IMR-90 (cell line): ENCODE data around the gene MRE11.

Experiments used
- POLR2A ChIP-seq: IDR thresholded peaks from 2 replicates; pipeline ENCODE4 v1.6.1; 2012; ENCODE audit warnings: mild to moderate bottlenecking, low read depth, low read length
- RAD21 ChIP-seq: IDR thresholded peaks from 2 replicates; pipeline ENCODE4 v1.6.1; 2012; ENCODE audit warnings: low read length, improper control_type of control experiment
- SMC3 ChIP-seq: fragments of 150-350 bp; IDR thresholded peaks from 2 replicates; pipeline ENCODE4 v1.6.1; 2016; ENCODE audit warnings: low read depth, mild to moderate bottlenecking, antibody characterized with exemption, low read length, moderate library complexity
- USF2 ChIP-seq: fragments of 150-350 bp; IDR thresholded peaks from 2 replicates; pipeline ENCODE4 v1.6.1; 2017; ENCODE audit warnings: mild to moderate bottlenecking, antibody characterized with exemption, low read length, low read depth
- TF ChIP-seq, protein P1 (sequence below): conservative IDR thresholded peaks from 2 replicates; pipeline ENCODE4 v1.5.1; 2012; ENCODE audit warnings: mild to moderate bottlenecking, low read depth, low read length, improper control_type of control experiment

GRCh38 chr11:94500181-94500580, 6.5 kb upstream of the MRE11 start:
- TF ChIP-seq SMC3 = no peak
- TF ChIP-seq POLR2A = no peak
- TF ChIP-seq, protein P1, sequence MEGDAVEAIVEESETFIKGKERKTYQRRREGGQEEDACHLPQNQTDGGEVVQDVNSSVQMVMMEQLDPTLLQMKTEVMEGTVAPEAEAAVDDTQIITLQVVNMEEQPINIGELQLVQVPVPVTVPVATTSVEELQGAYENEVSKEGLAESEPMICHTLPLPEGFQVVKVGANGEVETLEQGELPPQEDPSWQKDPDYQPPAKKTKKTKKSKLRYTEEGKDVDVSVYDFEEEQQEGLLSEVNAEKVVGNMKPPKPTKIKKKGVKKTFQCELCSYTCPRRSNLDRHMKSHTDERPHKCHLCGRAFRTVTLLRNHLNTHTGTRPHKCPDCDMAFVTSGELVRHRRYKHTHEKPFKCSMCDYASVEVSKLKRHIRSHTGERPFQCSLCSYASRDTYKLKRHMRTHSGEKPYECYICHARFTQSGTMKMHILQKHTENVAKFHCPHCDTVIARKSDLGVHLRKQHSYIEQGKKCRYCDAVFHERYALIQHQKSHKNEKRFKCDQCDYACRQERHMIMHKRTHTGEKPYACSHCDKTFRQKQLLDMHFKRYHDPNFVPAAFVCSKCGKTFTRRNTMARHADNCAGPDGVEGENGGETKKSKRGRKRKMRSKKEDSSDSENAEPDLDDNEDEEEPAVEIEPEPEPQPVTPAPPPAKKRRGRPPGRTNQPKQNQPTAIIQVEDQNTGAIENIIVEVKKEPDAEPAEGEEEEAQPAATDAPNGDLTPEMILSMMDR = no peak
- no peak for TF ChIP-seq USF2
- TF ChIP-seq RAD21 = no peak
